HCT116 (cell line): Measurements from ENCODE around the gene C2orf68.

Source experiments
- ATF3 ChIP-seq: IDR thresholded peaks from 2 replicates; pipeline ENCODE4 v1.6.1; 2012
- CEBPB ChIP-seq: IDR thresholded peaks from 2 replicates; pipeline ENCODE4 v1.6.1; 2012; ENCODE audit warnings: low read depth
- CTCF ChIP-seq, 3 experiments: fragments of 200-600 bp in 1 of 3; sonication (generic) in 1 of 3; IDR thresholded peaks in 2 of 3; conservative IDR thresholded peaks in 1 of 3; 2 replicates each; pipeline ENCODE4 v1.5.1; 2012 to 2017; ENCODE audit warnings: low read depth in 2 of 3, low read length in 2 of 3, antibody characterized with exemption in 1 of 3, borderline replicate concordance in 1 of 3, control low read depth in 1 of 3, mild to moderate bottlenecking in 1 of 3, mixed read lengths in 1 of 3, mixed run types in 1 of 3, moderate library complexity in 1 of 3; ENCODE audit not compliant: insufficient read depth in 1 of 3
- EZH2 ChIP-seq: fragments of 200-600 bp; sonication (generic); IDR thresholded peaks from 2 replicates; pipeline ENCODE4 v1.6.1; 2017; ENCODE audit warnings: antibody characterized with exemption, mixed run types
- MAX ChIP-seq: IDR thresholded peaks from 2 replicates; pipeline ENCODE4 v1.6.1; 2012
- POLR2A ChIP-seq: IDR thresholded peaks from 2 replicates; pipeline ENCODE4 v1.7.0; 2011; ENCODE audit warnings: borderline replicate concordance; ENCODE audit not compliant: insufficient read depth, insufficient read length; ENCODE audit errors: extremely low read depth
- SRF ChIP-seq: IDR thresholded peaks from 2 replicates; pipeline ENCODE4 v1.6.1; 2012; ENCODE audit warnings: low read depth
- TCF7L2 ChIP-seq: IDR thresholded peaks from 2 replicates; pipeline ENCODE4 v1.7.0; 2011; ENCODE audit warnings: borderline replicate concordance, inconsistent platforms; ENCODE audit not compliant: insufficient read depth, insufficient read length; ENCODE audit errors: extremely low read depth
- YY1 ChIP-seq: IDR thresholded peaks from 2 replicates; pipeline ENCODE4 v1.6.1; 2011; ENCODE audit warnings: low read length, low read depth, moderate library complexity, mild to moderate bottlenecking; ENCODE audit not compliant: insufficient replicate concordance; ENCODE audit errors: extremely low read depth
- ZNF274 ChIP-seq: fragments of 200-500 bp; sonication (Bioruptor generic); IDR thresholded peaks from 2 replicates; pipeline ENCODE4 v1.6.1; 2014; ENCODE audit warnings: mild to moderate bottlenecking, low read depth, low read length, inconsistent platforms
- TF ChIP-seq, protein P1 (sequence below): IDR thresholded peaks from 2 replicates; pipeline ENCODE4 v1.6.1; 2012; ENCODE audit warnings: low read depth

DNA sequence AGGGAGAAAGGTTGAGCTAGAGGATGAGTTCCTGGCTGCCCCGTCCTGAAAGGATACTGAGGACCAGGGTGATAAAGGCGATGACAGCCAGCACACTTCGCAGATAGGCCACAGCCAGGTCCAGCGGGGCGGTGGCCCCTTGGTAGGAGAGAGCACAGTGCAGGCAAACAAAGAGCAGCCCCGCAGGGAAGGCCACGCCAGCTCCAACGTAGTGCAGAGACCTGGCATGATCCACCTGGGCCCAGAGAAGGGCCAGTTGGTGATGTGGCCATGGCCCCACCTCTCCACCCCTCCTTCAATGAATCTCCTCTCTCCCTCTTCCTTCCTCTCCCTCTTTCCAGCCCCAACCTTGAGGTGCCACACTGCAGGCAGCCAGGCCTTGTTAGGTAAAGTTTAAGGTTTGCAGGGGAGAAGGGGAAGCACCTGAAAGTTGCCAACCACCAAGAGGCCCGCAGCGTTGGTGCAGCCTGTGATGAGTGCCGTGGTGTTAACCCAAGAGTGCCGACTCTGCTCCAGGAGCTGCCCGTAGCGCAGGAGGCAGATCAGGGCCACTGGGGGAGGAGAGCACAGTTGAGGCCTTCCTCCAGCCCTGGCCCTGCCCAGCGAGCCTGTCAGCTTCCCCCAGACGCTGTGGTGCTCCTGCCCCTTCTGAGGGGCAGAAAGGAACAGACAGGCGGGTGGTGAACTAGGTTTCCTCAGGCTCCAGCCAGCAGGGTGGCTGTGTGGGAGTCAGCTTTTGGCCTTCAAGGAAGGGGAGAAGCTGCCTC lies 12.2 kb downstream of the C2orf68 start:
- TF ChIP-seq CTCF (IDR thresholded peaks at IDR 0.05 in 2 of 3, conservative IDR thresholded peaks at IDR 0.05 in 1 of 3; ENCODE audit: borderline replicate concordance in 1 of 3, insufficient read depth in 1 of 3, low read depth in 2 of 3, low read length in 2 of 3) (no peak), POLR2A (no peak), EZH2 (no peak), CEBPB (no peak), SRF (no peak), MAX (no peak), ZNF274 (no peak), TCF7L2 (no peak), YY1 (no peak), ATF3 (no peak)
- TF ChIP-seq, protein P1, sequence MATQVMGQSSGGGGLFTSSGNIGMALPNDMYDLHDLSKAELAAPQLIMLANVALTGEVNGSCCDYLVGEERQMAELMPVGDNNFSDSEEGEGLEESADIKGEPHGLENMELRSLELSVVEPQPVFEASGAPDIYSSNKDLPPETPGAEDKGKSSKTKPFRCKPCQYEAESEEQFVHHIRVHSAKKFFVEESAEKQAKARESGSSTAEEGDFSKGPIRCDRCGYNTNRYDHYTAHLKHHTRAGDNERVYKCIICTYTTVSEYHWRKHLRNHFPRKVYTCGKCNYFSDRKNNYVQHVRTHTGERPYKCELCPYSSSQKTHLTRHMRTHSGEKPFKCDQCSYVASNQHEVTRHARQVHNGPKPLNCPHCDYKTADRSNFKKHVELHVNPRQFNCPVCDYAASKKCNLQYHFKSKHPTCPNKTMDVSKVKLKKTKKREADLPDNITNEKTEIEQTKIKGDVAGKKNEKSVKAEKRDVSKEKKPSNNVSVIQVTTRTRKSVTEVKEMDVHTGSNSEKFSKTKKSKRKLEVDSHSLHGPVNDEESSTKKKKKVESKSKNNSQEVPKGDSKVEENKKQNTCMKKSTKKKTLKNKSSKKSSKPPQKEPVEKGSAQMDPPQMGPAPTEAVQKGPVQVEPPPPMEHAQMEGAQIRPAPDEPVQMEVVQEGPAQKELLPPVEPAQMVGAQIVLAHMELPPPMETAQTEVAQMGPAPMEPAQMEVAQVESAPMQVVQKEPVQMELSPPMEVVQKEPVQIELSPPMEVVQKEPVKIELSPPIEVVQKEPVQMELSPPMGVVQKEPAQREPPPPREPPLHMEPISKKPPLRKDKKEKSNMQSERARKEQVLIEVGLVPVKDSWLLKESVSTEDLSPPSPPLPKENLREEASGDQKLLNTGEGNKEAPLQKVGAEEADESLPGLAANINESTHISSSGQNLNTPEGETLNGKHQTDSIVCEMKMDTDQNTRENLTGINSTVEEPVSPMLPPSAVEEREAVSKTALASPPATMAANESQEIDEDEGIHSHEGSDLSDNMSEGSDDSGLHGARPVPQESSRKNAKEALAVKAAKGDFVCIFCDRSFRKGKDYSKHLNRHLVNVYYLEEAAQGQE, result no peak
